Breast epithelium (tissue), 4 donors: Measurements from ENCODE around the gene PPP2R2D. TPM values are rescaled to one million over a fixed set of nuclear protein-coding genes. Genes with fewer than 3 reads are reported as not detected.

Experiments used
- DNase-seq, 2 donors: peaks; one replicate each; pipeline ENCODE4 v3.0.0-alpha.2; 2019; ENCODE audit warnings: low spot score in 2 of 2
- H3K27ac ChIP-seq, 2 donors: fragments of 200-600 bp; sonication (generic) in 1 of 2; one replicate each; pipeline ENCODE4 v1.5.1; 2016 to 2019; ENCODE audit warnings: mild to moderate bottlenecking in 1 of 2
- H3K27me3 ChIP-seq, 2 donors: fragments of 200-600 bp; sonication (generic) in 1 of 2; one replicate each; pipeline versions ENCODE4 v1.5.1 to v1.6.0; 2017 to 2019; ENCODE audit warnings: control low read depth in 1 of 2, mild to moderate bottlenecking in 1 of 2
- H3K36me3 ChIP-seq: fragments of 200-600 bp; one replicate; pipeline ENCODE4 v1.5.1; 2019
- H3K4me1 ChIP-seq, 2 donors: fragments of 200-600 bp; sonication (generic); one replicate each; pipeline ENCODE4 v1.5.1; 2016 to 2019; ENCODE audit warnings: control low read depth in 1 of 2
- H3K4me3 ChIP-seq, 3 donors: fragments of 200-600 bp; sonication (generic); 1 replicate in 2 of 3; 2 replicates in 1 of 3; pipeline ENCODE4 v1.5.1; 2016 to 2019; ENCODE audit warnings: mild to moderate bottlenecking in 3 of 3, moderate library complexity in 2 of 3
- H3K9me3 ChIP-seq, 2 donors: fragments of 200-600 bp; sonication (generic) in 1 of 2; one replicate each; pipeline ENCODE4 v1.5.1; 2016 to 2019; ENCODE audit warnings: control low read depth in 1 of 2
- POLR2A ChIP-seq: fragments of 450-650 bp; IDR thresholded peaks from one replicate; pipeline ENCODE4 v1.6.1; 2016; ENCODE audit warnings: antibody characterized with exemption, mild to moderate bottlenecking, moderate library complexity
- POLR2AphosphoS5 ChIP-seq, 3 donors: sonication (generic); formaldehyde crosslinking; IDR thresholded peaks; one replicate each; pipeline ENCODE4 v1.6.1; 2017; ENCODE audit warnings: antibody characterized with exemption in 3 of 3
- intact Hi-C: fragments of 100-400 bp; cut with DNase I; formaldehyde crosslinking; loops from one replicate; pipeline ENCODE4 v1.15.1; 2023; ENCODE audit warnings: low total_unique reads
- total RNA-seq, 3 donors: library from RNA; depleted of rRNA; stranded (reverse); fragments of >200 nt; gene quantifications; one replicate each; pipeline ENCODE4 v1.1.0, GENCODE V29; 2016
- TF ChIP-seq, protein P1 (sequence below), 3 donors: fragments of 450-650 bp; IDR thresholded peaks; one replicate each; pipeline ENCODE4 v1.5.1; 2016 to 2017; ENCODE audit warnings: antibody characterized with exemption in 3 of 3, mild to moderate bottlenecking in 3 of 3, moderate library complexity in 3 of 3

The PPP2R2D gene
- total RNA-seq, 3 donors from 2014 or later = 33.0 to 51.8 (median 44.1) TPM

DNA sequence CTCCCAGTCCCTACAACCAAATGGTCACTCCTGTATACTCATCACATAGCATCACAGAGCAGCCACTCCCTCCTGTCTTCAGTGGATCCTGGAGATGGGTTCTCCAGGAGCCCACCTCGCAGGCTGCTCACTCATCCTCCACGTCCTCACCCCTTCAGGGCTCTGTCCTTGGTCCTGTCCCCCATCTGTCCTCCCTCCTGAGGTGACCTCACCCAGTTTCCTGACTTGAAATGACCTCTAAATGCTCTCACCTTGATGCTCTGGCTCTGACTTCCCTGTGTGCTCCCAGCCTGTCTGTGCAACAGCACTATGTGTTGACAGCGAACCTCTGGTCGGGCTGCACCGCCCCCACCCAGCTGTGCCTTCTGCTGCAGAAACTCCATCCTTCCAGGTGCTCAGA lies 2.1 kb upstream of the PPP2R2D start:
- intact Hi-C loops = loop anchor here (10.0 kb wide), 1 partner anchor 126 kb away; no protein-coding TSS in a partner anchor
- no peak for DNase-seq

DNA sequence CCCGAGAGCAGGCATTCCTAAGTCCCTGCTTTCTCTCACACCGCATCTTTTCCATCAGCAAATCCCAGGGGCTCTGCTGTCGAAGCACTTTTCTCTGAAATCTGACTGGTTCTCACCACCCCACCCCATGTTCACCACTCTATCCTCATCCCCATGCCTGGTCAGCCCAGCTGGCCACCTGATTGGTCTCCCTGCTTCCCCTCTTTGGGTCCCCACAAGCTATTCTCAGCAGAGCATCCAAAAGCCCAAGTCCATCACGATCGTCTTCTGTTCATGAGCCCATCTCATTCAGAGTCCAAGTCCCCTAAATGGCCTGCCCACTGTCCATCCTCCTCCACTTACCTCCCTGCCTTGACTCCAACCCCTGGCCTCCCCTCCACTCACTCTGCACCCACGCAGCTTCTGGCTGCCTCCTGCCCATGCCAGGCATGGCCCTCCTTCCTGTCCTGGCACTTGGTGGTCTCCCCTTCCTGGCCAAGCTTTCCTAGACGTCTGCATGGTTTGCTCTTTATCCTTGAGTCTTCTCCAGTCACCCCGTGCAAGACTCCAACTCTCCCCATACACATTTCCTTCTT lies 1.6 kb upstream of the PPP2R2D start:
- no peaks in the 10 kb centered on the region for H3K36me3 ChIP-seq
- no peak overlapping the region for H3K4me3 ChIP-seq
- H3K27ac ChIP-seq = no peak overlapping the region
- intact Hi-C loops = loop anchor here (10.0 kb wide), 1 partner anchor 126 kb away; no protein-coding TSS in a partner anchor
- TF ChIP-seq POLR2A (no peak), POLR2AphosphoS5 (IDR thresholded peaks at IDR 0.05) (no peak)
- TF ChIP-seq, protein P1, sequence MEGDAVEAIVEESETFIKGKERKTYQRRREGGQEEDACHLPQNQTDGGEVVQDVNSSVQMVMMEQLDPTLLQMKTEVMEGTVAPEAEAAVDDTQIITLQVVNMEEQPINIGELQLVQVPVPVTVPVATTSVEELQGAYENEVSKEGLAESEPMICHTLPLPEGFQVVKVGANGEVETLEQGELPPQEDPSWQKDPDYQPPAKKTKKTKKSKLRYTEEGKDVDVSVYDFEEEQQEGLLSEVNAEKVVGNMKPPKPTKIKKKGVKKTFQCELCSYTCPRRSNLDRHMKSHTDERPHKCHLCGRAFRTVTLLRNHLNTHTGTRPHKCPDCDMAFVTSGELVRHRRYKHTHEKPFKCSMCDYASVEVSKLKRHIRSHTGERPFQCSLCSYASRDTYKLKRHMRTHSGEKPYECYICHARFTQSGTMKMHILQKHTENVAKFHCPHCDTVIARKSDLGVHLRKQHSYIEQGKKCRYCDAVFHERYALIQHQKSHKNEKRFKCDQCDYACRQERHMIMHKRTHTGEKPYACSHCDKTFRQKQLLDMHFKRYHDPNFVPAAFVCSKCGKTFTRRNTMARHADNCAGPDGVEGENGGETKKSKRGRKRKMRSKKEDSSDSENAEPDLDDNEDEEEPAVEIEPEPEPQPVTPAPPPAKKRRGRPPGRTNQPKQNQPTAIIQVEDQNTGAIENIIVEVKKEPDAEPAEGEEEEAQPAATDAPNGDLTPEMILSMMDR (IDR thresholded peaks at IDR 0.05) = no peak
- no peaks in the 10 kb centered on the region for H3K4me1 ChIP-seq
- no peak for DNase-seq
- H3K9me3 ChIP-seq = no peaks in the 10 kb centered on the region
- no peaks in the 10 kb centered on the region for H3K27me3 ChIP-seq

More for the DNA sequence above, 2.1 kb upstream of the PPP2R2D start:
- no peak overlapping the region for H3K4me3 ChIP-seq
- no peaks in the 10 kb centered on the region for H3K9me3 ChIP-seq
- H3K27me3 ChIP-seq = no peaks in the 10 kb centered on the region
- H3K36me3 ChIP-seq = no peaks in the 10 kb centered on the region
- H3K27ac ChIP-seq = no peak overlapping the region
- no peaks in the 10 kb centered on the region for H3K4me1 ChIP-seq
- TF ChIP-seq POLR2A (no peak), POLR2AphosphoS5 (IDR thresholded peaks at IDR 0.05) (no peak)
- TF ChIP-seq, protein P1 (IDR thresholded peaks at IDR 0.05) = no peak

DNA sequence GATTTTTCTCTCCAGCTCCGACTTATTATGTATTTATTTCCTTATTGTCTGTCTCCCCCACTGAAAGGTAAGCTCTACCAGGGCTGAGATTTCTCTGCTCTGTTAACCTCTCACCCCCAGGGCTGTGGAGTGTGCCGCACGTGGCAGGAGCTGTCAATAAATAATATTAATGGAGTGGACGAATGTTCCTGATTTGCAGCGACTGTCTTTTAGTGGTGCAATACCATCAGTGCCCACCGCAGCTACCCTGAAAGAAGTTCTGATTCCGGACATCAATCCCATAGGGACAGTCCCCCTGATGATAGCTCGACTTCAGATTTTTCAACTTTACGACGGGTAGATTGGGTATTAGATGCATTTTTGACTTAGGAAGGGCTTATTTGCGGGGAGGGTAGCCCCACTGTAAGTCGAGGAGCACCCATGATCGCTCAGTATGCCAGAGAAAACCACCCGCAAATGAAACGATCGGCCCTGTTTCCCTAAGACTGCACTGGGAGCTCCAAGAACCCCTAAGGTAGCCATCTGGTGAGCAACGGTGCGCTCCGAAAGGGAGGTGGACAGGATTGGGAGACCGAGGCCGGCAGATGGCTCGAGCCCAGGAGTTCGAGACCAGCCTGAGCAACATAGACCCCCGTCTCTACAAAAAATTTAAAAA lies 986 bp upstream of the PPP2R2D start:
- no peaks in the 10 kb centered on the region for H3K4me1 ChIP-seq
- peak overlapping the region; percentile 67 to 98 (median 83) for H3K4me3 ChIP-seq
- H3K36me3 ChIP-seq = no peaks in the 10 kb centered on the region
- intact Hi-C loops = loop anchor here (10.0 kb wide), 1 partner anchor 125 kb away; no protein-coding TSS in a partner anchor
- DNase-seq = no peak
- TF ChIP-seq POLR2AphosphoS5 (IDR thresholded peaks at IDR 0.05) (no peak), POLR2A (no peak)
- TF ChIP-seq, protein P1 (IDR thresholded peaks at IDR 0.05) = no peak
- no peaks in the 10 kb centered on the region for H3K27me3 ChIP-seq
- H3K9me3 ChIP-seq = no peaks in the 10 kb centered on the region
- peak overlapping the region; percentile 94 to 96 for H3K27ac ChIP-seq

DNA sequence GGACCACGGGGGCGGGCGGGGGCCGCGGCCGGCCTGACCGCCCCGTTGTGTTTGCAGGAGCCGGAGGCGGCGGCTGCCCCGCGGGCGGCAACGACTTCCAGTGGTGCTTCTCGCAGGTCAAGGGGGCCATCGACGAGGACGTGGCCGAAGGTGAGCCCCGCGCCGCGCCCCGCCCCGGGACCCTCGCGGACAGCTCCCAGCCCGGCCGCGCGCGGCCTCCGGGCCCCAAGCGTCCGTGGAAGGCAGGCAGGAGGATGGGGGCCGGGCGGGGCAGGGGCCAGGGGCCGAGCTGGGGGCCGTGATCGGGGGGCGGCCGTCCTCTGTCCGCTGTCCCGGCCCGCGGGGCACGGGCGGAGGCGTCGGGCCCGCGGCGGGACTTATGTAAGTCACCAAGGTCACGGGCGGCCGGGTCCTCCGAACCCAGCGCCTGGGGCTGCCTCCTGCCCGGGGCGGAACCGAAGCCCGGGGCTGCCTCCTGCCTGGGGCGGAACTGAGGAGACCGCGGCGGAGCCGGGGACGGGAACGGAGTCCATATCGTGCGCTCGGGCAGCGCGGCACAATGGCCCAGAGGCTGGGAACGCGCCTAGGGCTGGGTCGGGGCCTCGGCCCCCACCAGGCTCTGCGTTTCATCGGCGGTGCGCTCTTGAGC lies 497 bp downstream of the PPP2R2D start:
- TF ChIP-seq POLR2AphosphoS5 (IDR thresholded peaks at IDR 0.05) (no peak), POLR2A (no peak)
- TF ChIP-seq, protein P1 (IDR thresholded peaks at IDR 0.05) = no peak
- no peak for DNase-seq
- Histone ChIP-seq H3K4me1 (no peaks in the 10 kb centered on the region), H3K27me3 (no peaks in the 10 kb centered on the region), H3K27ac (peak overlapping the region; percentile 94 to 96), H3K36me3 (no peaks in the 10 kb centered on the region), H3K9me3 (no peaks in the 10 kb centered on the region), H3K4me3 (peak overlapping the region; percentile 67 to 98 (median 83))
- intact Hi-C loops = no loop called here

DNA sequence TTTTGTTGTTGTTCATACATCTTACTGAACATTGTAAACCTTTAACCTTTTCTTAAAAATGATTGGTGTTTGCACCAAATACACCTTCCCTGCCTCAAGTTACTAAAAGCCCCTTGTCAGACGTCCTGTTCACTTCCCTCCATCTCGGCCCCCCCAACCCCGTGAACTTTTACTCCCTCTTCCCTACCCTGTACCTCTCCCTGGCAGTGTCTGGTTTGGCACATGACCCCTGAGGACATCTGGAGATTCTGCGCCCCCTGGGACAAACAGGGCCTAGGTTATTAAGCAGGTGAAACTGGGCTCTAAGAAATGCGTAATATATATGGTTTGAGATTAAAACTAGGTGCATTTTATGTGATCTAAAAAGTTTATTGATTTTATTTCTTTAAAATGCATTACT lies 1.4 kb downstream of the PPP2R2D start:
- no peak for DNase-seq
- H3K27me3 ChIP-seq = no peaks in the 10 kb centered on the region
- no peaks in the 10 kb centered on the region for H3K4me1 ChIP-seq
- no peak overlapping the region for H3K27ac ChIP-seq
- TF ChIP-seq POLR2AphosphoS5 (IDR thresholded peaks at IDR 0.05) = no peak
- no peak for TF ChIP-seq POLR2A
- TF ChIP-seq, protein P1 (IDR thresholded peaks at IDR 0.05) = no peak
- peak overlapping the region; percentile 67 to 98 (median 83) for H3K4me3 ChIP-seq
- intact Hi-C loops = no loop called here
- no peaks in the 10 kb centered on the region for H3K9me3 ChIP-seq
- H3K36me3 ChIP-seq = no peaks in the 10 kb centered on the region
